Mesendoderm (in vitro differentiated cells): ENCODE data around the gene ATG7.
"Not testable (repeated sequence)": the region's sequence is repeated elsewhere in the genome, so short reads cannot be mapped to it uniquely, and the experiment has no call there.

ENCODE experiments used
- DNase-seq: peaks from one replicate; pipeline ENCODE4 v3.0.0; 2013
- H2AK5ac ChIP-seq: 2 replicates; pipeline ENCODE4 v1.6.1; 2013; ENCODE audit warnings: low read length, inconsistent platforms
- H2BK120ac ChIP-seq: 2 replicates; pipeline ENCODE4 v1.6.1; 2013; ENCODE audit warnings: low read depth, mild to moderate bottlenecking, low read length, moderate library complexity, mixed read lengths
- H2BK15ac ChIP-seq: replicated peaks from 2 replicates; pipeline ENCODE4 v1.6.1; 2013; ENCODE audit warnings: low read depth, mild to moderate bottlenecking, moderate library complexity
- H2BK5ac ChIP-seq: 2 replicates; pipeline ENCODE4 v1.6.1; 2013; ENCODE audit warnings: low read length, inconsistent platforms
- H3K18ac ChIP-seq: 2 replicates; pipeline ENCODE4 v1.6.1; 2013; ENCODE audit warnings: mild to moderate bottlenecking, low read length, mixed read lengths
- H3K23ac ChIP-seq: one replicate; pipeline ENCODE4 v1.6.1; 2013; ENCODE audit warnings: low read length
- H3K27ac ChIP-seq: 2 replicates; pipeline ENCODE4 v1.5.1; 2013; ENCODE audit warnings: low read depth, mild to moderate bottlenecking, inconsistent platforms, low read length, moderate library complexity
- H3K27me3 ChIP-seq: 2 replicates; pipeline ENCODE4 v1.6.1; 2013; ENCODE audit warnings: low read length, control low read depth, mild to moderate bottlenecking, inconsistent platforms; ENCODE audit not compliant: insufficient read depth, poor library complexity
- H3K36me3 ChIP-seq: 2 replicates; pipeline ENCODE4 v1.6.1; 2013; ENCODE audit warnings: low read length, inconsistent platforms; ENCODE audit not compliant: control insufficient read depth, insufficient read depth
- H3K4ac ChIP-seq: one replicate; pipeline ENCODE4 v1.6.1; 2013; ENCODE audit warnings: low read depth, mild to moderate bottlenecking, low read length, moderate library complexity
- H3K4me1 ChIP-seq: 2 replicates; pipeline ENCODE4 v1.6.1; 2013; ENCODE audit warnings: low read depth, low read length, inconsistent platforms; ENCODE audit not compliant: control insufficient read depth
- H3K4me2 ChIP-seq: 2 replicates; pipeline ENCODE4 v1.6.1; 2013; ENCODE audit warnings: low read length
- H3K4me3 ChIP-seq: 2 replicates; pipeline ENCODE4 v1.5.1; 2013; ENCODE audit warnings: mild to moderate bottlenecking, low read length
- H3K56ac ChIP-seq: one replicate; pipeline ENCODE4 v1.6.1; 2013; ENCODE audit warnings: low read length
- H3K79me1 ChIP-seq: 2 replicates; pipeline ENCODE4 v1.6.1; 2013; ENCODE audit warnings: low read length, inconsistent platforms
- H3K79me2 ChIP-seq: 2 replicates; pipeline ENCODE4 v1.6.1; 2013; ENCODE audit warnings: mild to moderate bottlenecking, low read length; ENCODE audit not compliant: control insufficient read depth, insufficient read depth
- H3K9ac ChIP-seq: 2 replicates; pipeline ENCODE4 v1.6.1; 2013; ENCODE audit warnings: low read length, inconsistent platforms
- H4K5ac ChIP-seq: one replicate; pipeline ENCODE4 v1.6.1; 2013; ENCODE audit warnings: low read length
- H4K8ac ChIP-seq: one replicate; pipeline ENCODE4 v1.6.1; 2013; ENCODE audit warnings: low read depth, mild to moderate bottlenecking, control low read depth, low read length, moderate library complexity
- WGBS: extraction: QIAGEN DNeasy Blood & Tissue Kit; methylation state at CpG from one replicate; pipeline ENCODE4 v1.1.7; 2013; ENCODE audit warnings: low lambda C conversion rate, missing lambda C conversion rate; ENCODE audit not compliant: insufficient coverage; ENCODE audit errors: extremely low coverage; 5-methylcytosine and 5-hydroxymethylcytosine counted together

ATG7 gene

GRCh38 chr3:11459186-11459824 is 187.1 kb downstream of the ATG7 start:
- no peak overlapping the region for H3K18ac ChIP-seq
- H3K79me1 ChIP-seq, result no peaks in the 10 kb centered on the region
- no peaks in the 10 kb centered on the region for H3K4me1 ChIP-seq
- H2BK5ac ChIP-seq, result no peak overlapping the region
- no peak for DNase-seq
- no peak overlapping the region for H3K27ac ChIP-seq
- H3K4me3 ChIP-seq, result no peak overlapping the region
- no peak overlapping the region for H2BK120ac ChIP-seq
- no peak overlapping the region for H2BK15ac ChIP-seq
- no CpG with 5 or more reads among the region's 3 CpGs for WGBS
- H4K5ac ChIP-seq, result no peak overlapping the region
- H3K36me3 ChIP-seq, result no peaks in the 10 kb centered on the region
- H3K56ac ChIP-seq, result no peak overlapping the region
- H4K8ac ChIP-seq, result no peak overlapping the region
- no peak overlapping the region for H2AK5ac ChIP-seq
- no peaks in the 10 kb centered on the region for H3K79me2 ChIP-seq
- H3K9ac ChIP-seq, result no peak overlapping the region
- no peak overlapping the region for H3K4me2 ChIP-seq
- H3K23ac ChIP-seq, result no peak overlapping the region
- no peaks in the 10 kb centered on the region for H3K27me3 ChIP-seq
- H3K4ac ChIP-seq, result no peak overlapping the region

GRCh38 chr3:11461226-11461625 is 189.0 kb downstream of the ATG7 start:
- Histone ChIP-seq H3K4me3 (no peak overlapping the region), H3K4me2 (no peak overlapping the region), H3K79me2 (no peaks in the 10 kb centered on the region), H3K27me3 (no peaks in the 10 kb centered on the region), H4K5ac (no peak overlapping the region), H3K36me3 (no peaks in the 10 kb centered on the region), H3K4me1 (no peaks in the 10 kb centered on the region), H2BK15ac (no peak overlapping the region), H3K27ac (no peak overlapping the region), H3K18ac (no peak overlapping the region), H3K9ac (no peak overlapping the region), H2BK120ac (no peak overlapping the region), H2BK5ac (no peak overlapping the region), H3K79me1 (no peaks in the 10 kb centered on the region), H3K4ac (no peak overlapping the region), H3K23ac (no peak overlapping the region), H3K56ac (no peak overlapping the region), H4K8ac (no peak overlapping the region), H2AK5ac (no peak overlapping the region)
- no peak for DNase-seq
- WGBS, result no CpG with 5 or more reads among the region's 3 CpGs

- H2AK5ac ChIP-seq, H3K23ac ChIP-seq, H3K4me3 ChIP-seq, H3K4me2 ChIP-seq, H2BK15ac ChIP-seq, H3K79me1 ChIP-seq, H3K18ac ChIP-seq, H2BK5ac ChIP-seq, H4K8ac ChIP-seq, H3K27me3 ChIP-seq, H3K4me1 ChIP-seq, DNase-seq, H3K36me3 ChIP-seq, H3K9ac ChIP-seq, H4K5ac ChIP-seq, H3K79me2 ChIP-seq, H2BK120ac ChIP-seq, H3K27ac ChIP-seq, H3K4ac ChIP-seq, H3K56ac ChIP-seq: not testable (repeated sequence)
- no CpG with 5 or more reads among the region's 4 CpGs for WGBS
Measured at GRCh38 chr3:11462673-11463072, 190.5 kb downstream of the ATG7 start.

- no peak overlapping the region for H3K27ac ChIP-seq
- H3K4me3 ChIP-seq, result no peak overlapping the region
- no peak overlapping the region for H2BK120ac ChIP-seq
- WGBS, result no CpG with 5 or more reads among the region's 2 CpGs
- no peaks in the 10 kb centered on the region for H3K79me1 ChIP-seq
- no peak overlapping the region for H2AK5ac ChIP-seq
- H3K56ac ChIP-seq, result no peak overlapping the region
- no peak overlapping the region for H2BK5ac ChIP-seq
- H2BK15ac ChIP-seq, result no peak overlapping the region
- H3K23ac ChIP-seq, result no peak overlapping the region
- H3K27me3 ChIP-seq, result no peaks in the 10 kb centered on the region
- no peak overlapping the region for H3K9ac ChIP-seq
- no peak for DNase-seq
- H3K79me2 ChIP-seq, result no peaks in the 10 kb centered on the region
- no peaks in the 10 kb centered on the region for H3K36me3 ChIP-seq
- no peak overlapping the region for H3K4me2 ChIP-seq
- no peaks in the 10 kb centered on the region for H3K4me1 ChIP-seq
- H3K18ac ChIP-seq, result no peak overlapping the region
- no peak overlapping the region for H4K8ac ChIP-seq
- no peak overlapping the region for H3K4ac ChIP-seq
- no peak overlapping the region for H4K5ac ChIP-seq
Measured at GRCh38 chr3:11463591-11463990, 191.4 kb downstream of the ATG7 start.

- Histone ChIP-seq H3K79me1 (no peaks in the 10 kb centered on the region), H3K18ac (no peak overlapping the region), H3K9ac (no peak overlapping the region), H3K4me2 (no peak overlapping the region), H3K36me3 (no peaks in the 10 kb centered on the region), H3K23ac (no peak overlapping the region), H3K4me3 (no peak overlapping the region), H2BK120ac (no peak overlapping the region), H3K79me2 (no peaks in the 10 kb centered on the region), H4K5ac (no peak overlapping the region), H2AK5ac (no peak overlapping the region), H2BK15ac (no peak overlapping the region), H4K8ac (no peak overlapping the region), H3K4ac (no peak overlapping the region), H3K27me3 (no peaks in the 10 kb centered on the region), H2BK5ac (no peak overlapping the region), H3K27ac (no peak overlapping the region), H3K56ac (no peak overlapping the region), H3K4me1 (no peaks in the 10 kb centered on the region)
- no CpG with 5 or more reads among the region's 6 CpGs for WGBS
- DNase-seq, result no peak
Measured at GRCh38 chr3:11464356-11464755, 192.2 kb downstream of the ATG7 start.
